ENCODE data around the gene DSCAM. TPM values are rescaled to one million over a fixed set of nuclear protein-coding genes. Genes with fewer than 3 reads are reported as not detected.

The DSCAM gene
- total RNA-seq, 1 donor from 2014 or later, result not detected

- Histone ChIP-seq H3K27me3 (no peaks in the 10 kb centered on the region), H3K36me3 (no peaks in the 10 kb centered on the region), H3K9me3 (no peaks in the 10 kb centered on the region), H3K27ac (no peak overlapping the region), H3K4me3 (no peak overlapping the region), H3K4me1 (no peaks in the 10 kb centered on the region)
- intact Hi-C loops (cut with DNase I), result no loop called here
- DNase-seq (ENCODE audit: extremely low spot score in 2 of 2), result no peak
- TF ChIP-seq, protein P1, sequence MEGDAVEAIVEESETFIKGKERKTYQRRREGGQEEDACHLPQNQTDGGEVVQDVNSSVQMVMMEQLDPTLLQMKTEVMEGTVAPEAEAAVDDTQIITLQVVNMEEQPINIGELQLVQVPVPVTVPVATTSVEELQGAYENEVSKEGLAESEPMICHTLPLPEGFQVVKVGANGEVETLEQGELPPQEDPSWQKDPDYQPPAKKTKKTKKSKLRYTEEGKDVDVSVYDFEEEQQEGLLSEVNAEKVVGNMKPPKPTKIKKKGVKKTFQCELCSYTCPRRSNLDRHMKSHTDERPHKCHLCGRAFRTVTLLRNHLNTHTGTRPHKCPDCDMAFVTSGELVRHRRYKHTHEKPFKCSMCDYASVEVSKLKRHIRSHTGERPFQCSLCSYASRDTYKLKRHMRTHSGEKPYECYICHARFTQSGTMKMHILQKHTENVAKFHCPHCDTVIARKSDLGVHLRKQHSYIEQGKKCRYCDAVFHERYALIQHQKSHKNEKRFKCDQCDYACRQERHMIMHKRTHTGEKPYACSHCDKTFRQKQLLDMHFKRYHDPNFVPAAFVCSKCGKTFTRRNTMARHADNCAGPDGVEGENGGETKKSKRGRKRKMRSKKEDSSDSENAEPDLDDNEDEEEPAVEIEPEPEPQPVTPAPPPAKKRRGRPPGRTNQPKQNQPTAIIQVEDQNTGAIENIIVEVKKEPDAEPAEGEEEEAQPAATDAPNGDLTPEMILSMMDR (IDR thresholded peaks at IDR 0.05), result no peak
- TF ChIP-seq POLR2AphosphoS5 (IDR thresholded peaks at IDR 0.05; ENCODE audit: insufficient read depth in 1 of 2, low read depth in 1 of 2) (no peak), POLR2A (IDR thresholded peaks at IDR 0.05) (no peak)
Measured at GRCh38 chr21:40011371-40011770, 835.6 kb downstream of the DSCAM start.

DNA sequence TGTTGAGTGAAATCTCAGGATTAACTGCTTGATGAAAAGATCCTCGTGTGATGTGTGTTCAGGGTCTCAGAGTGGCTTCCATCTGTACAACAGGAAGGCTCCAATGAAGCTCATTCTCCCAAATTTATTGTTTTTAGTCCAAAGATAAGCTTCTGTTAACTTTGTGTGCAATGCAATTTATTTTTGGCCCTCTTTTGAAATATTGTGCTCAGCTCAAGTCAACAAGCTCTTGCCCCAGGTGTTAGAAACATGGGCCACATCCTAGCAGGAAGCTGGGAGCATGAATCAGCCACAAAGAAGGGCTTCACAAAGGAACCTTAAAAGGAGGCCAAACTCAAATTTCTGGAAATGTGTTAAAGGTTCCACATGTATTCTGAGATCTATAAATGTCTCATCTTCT is 844.0 kb downstream of the DSCAM start:
- H3K27ac ChIP-seq, result no peak overlapping the region
- DNase-seq (ENCODE audit: extremely low spot score in 2 of 2), result no peak
- H3K4me3 ChIP-seq, result no peak overlapping the region
- no peaks in the 10 kb centered on the region for H3K36me3 ChIP-seq
- TF ChIP-seq POLR2A (IDR thresholded peaks at IDR 0.05) (no peak), POLR2AphosphoS5 (IDR thresholded peaks at IDR 0.05; ENCODE audit: insufficient read depth in 1 of 2, low read depth in 1 of 2) (no peak)
- TF ChIP-seq, protein P1 (IDR thresholded peaks at IDR 0.05), result no peak
- intact Hi-C loops (cut with DNase I), result no loop called here
- no peaks in the 10 kb centered on the region for H3K27me3 ChIP-seq
- no peaks in the 10 kb centered on the region for H3K4me1 ChIP-seq
- no peaks in the 10 kb centered on the region for H3K9me3 ChIP-seq

- intact Hi-C loops (cut with DNase I), result loop anchor here (10.0 kb wide), 1 partner anchor 60 kb away; no protein-coding TSS in a partner anchor
Measured at GRCh38 chr21:39984286-39984991, 862.5 kb downstream of the DSCAM start.

DNA sequence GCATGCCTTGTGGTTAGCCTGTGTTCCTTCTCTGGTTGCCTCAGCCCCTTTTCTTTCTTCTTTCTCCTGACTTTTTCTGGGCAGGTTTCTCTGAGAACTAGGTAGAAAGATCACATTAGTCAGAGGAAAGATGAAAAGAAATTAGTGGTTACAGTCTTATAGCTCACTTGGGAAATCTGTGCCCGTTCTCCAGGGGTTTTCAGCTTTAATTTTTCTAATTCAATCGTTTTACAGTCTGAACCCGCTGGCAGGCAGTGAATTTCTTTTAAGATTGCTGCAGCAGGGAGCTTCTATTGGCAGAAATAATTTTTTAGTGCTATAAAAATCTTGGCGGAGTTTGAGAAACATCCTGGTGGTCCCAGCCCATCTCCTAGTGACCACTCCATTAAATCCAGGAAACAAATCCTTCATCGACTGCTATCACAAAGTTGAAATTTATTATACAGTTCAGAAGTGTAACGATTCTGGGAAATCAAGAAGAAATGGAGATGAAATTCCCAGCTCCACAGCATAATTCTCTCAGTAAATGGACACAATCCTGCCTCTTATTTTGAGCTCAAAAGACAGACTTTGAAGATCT is 866.6 kb downstream of the DSCAM start:
- Histone ChIP-seq H3K4me1 (peaks cover 6% of the 10 kb centered on the region), H3K4me3 (no peak overlapping the region), H3K36me3 (no peaks in the 10 kb centered on the region), H3K27me3 (no peaks in the 10 kb centered on the region), H3K9me3 (no peaks in the 10 kb centered on the region), H3K27ac (no peak overlapping the region)
- intact Hi-C loops (cut with DNase I), result loop anchor here (10.0 kb wide), 1 partner anchor 64 kb away; no protein-coding TSS in a partner anchor
- TF ChIP-seq POLR2AphosphoS5 (IDR thresholded peaks at IDR 0.05; ENCODE audit: insufficient read depth in 1 of 2, low read depth in 1 of 2), result no peak
- TF ChIP-seq, protein P1 (IDR thresholded peaks at IDR 0.05), result no peak
- no peak for TF ChIP-seq POLR2A (IDR thresholded peaks at IDR 0.05)
- no peak for DNase-seq (ENCODE audit: extremely low spot score in 2 of 2)

More at GRCh38 chr21:39984286-39984991, 862.5 kb downstream of the DSCAM start:
- H3K9me3 ChIP-seq, result no peaks in the 10 kb centered on the region
- no peak for DNase-seq (ENCODE audit: extremely low spot score in 2 of 2)
- no peak overlapping the region for H3K27ac ChIP-seq
- H3K4me1 ChIP-seq, result peaks cover 6% of the 10 kb centered on the region
- no peak overlapping the region for H3K4me3 ChIP-seq
- no peaks in the 10 kb centered on the region for H3K27me3 ChIP-seq
- H3K36me3 ChIP-seq, result no peaks in the 10 kb centered on the region
- TF ChIP-seq, protein P1 (IDR thresholded peaks at IDR 0.05), result no peak

DNA sequence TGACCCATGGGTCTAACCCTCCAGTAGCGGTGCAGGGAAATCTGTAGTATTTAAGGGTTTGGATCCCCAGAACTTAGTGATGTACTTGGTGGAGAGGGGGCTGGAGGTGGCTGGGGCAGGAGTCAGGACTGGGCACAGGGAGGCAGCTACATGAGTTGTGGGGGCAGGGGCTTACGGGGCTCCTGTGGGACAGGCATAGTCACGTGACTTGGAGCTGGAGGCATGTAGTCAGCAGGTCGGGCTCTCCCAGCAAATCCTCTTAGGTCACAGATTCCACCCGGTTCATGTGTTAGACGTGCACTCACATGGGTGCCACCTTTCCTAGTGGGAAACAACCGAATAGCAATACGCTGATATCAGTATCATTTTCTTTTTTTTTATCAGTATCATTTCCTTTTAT is 867.6 kb downstream of the DSCAM start:
- no peak overlapping the region for H3K27ac ChIP-seq
- H3K27me3 ChIP-seq, result no peaks in the 10 kb centered on the region
- H3K36me3 ChIP-seq, result no peaks in the 10 kb centered on the region
- TF ChIP-seq, protein P1 (IDR thresholded peaks at IDR 0.05), result no peak
- TF ChIP-seq POLR2AphosphoS5 (IDR thresholded peaks at IDR 0.05; ENCODE audit: insufficient read depth in 1 of 2, low read depth in 1 of 2), result no peak
- TF ChIP-seq POLR2A (IDR thresholded peaks at IDR 0.05), result no peak
- intact Hi-C loops (cut with DNase I), result no loop called here
- no peaks in the 10 kb centered on the region for H3K9me3 ChIP-seq
- H3K4me3 ChIP-seq, result no peak overlapping the region
- no peak for DNase-seq (ENCODE audit: extremely low spot score in 2 of 2)
- H3K4me1 ChIP-seq, result no peaks in the 10 kb centered on the region

Data from vagina (tissue), 2 donors.